Kidney capillary endothelial cell (primary cell): ENCODE data around the gene MICALL2.
A peak's percentile ranks its signal among the peaks of the same experiment; 100 is the strongest.

Source experiments
- DNase-seq: peaks from one replicate; pipeline ENCODE4 v3.0.0-alpha.2; 2018; ENCODE audit warnings: low spot score

The MICALL2 gene

DNA sequence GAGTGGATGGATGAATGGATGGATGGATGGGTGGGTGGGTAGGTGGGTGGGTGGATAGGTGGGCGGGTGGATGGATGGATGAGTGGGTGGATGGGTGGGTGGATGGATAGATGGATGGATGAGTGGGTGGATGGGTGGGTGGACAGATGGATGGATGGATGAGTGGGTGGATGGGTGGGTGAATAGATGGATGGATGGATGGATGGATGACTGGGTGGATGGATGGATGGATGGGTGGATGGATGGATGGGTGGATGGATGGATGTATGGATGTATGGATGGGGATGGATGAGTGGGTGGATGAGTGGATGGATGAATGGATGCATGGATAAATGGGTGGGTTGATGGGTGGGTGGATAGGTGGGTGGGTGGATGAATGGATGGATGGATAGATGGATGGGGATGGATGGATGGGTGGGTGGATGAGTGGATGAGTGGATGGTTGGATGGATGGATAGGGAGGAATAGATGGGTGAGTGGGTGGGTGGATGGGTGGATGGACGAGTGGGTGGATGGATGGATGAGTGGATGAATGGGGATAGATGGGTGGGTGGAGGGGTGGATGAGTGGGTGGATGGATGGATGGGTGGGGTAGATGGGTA is 43.8 kb downstream of the MICALL2 start:
- DNase-seq: no peak

- no peak for DNase-seq
Measured at GRCh38 chr7:1413936-1414639, 45.2 kb downstream of the MICALL2 start.

- DNase-seq: peak; percentile 85
Measured at GRCh38 chr7:1412322-1413261, 46.7 kb downstream of the MICALL2 start.

GRCh38 chr7:1411414-1411813 is 47.9 kb downstream of the MICALL2 start:
- no peak for DNase-seq

- DNase-seq: no peak
Measured at GRCh38 chr7:1410992-1411391, 48.3 kb downstream of the MICALL2 start.

- no peak for DNase-seq
Measured at GRCh38 chr7:1409555-1409954, 49.7 kb downstream of the MICALL2 start.

DNA sequence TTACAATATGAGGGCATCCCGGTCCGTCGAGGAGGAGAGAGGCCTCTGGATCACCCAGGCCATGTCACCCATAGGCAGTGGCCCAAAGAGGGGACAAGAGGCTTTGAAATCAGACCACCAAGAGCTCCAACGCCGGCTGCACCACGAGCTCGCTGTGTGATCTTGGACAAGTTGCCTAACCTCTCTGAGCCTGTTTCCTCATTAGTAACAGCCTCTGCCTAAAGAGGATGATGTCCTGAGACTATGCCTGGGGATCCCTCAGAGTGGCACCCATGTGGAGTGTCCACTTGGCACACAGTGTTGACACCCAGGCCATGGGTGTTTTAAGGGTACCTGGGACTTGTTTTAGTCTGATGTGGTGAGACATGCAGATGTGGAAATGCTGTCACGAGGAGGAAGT is 50.8 kb downstream of the MICALL2 start:
- no peak for DNase-seq

DNA sequence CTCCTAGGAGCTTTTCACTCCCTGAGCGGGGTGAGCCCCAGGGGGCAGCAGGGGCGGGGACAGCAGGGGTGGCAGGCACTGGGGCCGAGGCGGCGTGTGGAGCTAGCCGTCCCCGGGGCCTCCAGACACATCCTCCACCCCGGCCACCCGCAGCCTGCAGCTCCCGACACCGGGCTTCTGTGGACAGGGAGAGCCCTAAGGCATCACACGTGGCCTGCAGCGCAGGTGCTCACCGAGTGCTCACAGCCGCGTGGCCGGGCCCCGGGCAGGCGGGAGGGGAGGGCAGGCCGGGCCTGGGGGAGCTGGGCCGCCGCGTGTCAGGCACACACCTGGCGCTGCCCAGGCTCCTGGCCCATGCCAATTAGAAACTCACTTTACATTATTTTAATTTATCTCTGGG is 51.4 kb downstream of the MICALL2 start:
- DNase-seq: no peak

GRCh38 chr7:1404898-1405548 is 54.2 kb downstream of the MICALL2 start:
- DNase-seq: no peak

DNA sequence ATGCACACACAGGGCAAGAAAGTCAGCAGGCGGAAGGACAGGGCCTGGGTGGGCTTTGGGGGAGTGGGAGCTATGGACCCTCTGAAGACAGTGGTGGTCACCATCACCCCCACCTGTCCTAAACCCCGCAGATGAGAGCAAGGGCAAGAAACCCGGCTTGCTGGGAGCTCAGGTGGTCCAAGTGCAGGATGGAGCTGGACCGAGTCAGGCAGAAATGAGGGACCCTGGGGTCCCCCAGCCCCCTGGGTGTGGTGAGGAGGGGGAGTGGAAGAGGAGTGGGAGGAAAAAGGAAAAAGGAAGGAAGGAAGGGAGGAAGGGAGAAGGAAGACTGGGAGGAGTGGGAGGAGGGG is 54.8 kb downstream of the MICALL2 start:
- no peak for DNase-seq

GRCh38 chr7:1403638-1404459 is 55.4 kb downstream of the MICALL2 start:
- peak; percentile 32 for DNase-seq

DNA sequence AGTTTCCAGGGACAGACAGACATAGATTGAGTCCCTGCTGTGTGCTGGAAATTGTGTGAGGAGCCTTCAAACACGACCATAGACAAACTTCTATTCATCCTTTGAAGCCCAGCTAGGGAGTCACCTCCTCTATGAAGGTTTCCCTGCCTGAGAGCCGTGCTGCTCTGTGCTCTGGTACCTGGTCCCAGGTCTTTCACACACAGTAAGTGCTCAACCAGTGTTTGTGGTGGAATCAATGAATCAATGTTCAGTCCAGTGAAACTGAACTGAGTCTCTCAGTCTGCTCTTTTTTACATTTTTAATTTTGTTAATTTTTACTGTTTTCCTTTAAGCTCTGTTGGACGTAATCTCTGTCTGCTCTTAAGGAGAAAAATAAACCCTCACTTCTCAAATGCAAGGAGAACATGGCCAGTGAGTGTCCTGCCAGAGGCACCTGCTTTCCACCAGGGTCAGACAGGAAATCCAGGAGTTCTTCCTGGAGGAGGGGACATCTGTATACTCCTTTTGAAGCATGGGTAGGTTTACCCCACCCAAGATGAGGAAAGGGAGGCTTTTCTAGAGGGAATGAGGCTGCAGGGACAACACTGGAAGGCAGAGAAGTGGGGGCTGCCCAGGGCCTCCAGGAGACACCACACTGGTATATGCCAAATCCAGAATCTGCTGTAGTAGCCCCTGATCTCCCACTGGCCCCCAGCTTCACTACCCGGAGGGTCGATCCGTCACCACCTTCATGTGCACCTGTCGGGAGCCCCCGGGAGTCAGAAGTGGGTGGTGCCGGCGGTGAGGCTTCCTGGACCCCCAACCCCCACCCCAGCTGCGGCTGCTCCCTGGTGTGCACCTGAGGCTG is 56.3 kb downstream of the MICALL2 start:
- no peak for DNase-seq

- no peak for DNase-seq
Measured at GRCh38 chr7:1402110-1402790, 57.0 kb downstream of the MICALL2 start.

DNA sequence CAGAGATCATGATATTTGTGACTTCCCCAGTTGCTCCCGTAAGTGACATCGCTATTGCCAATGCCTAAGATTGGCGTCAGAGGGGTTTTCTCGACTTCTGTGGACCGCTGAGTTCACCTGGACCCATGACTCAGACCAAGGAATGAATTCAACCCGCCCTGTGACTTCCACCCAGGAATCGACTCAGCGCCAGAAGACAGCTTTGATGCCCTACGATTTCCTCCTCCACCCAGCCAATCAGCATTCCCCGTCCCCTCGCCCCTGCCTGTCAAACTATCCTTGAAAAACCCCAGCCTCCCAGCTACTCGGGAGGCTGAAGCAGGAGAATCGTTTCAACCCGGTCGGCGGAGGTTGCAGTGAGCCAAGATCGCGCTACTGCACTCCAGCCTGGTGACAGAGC is 58.3 kb downstream of the MICALL2 start:
- DNase-seq: no peak

DNA sequence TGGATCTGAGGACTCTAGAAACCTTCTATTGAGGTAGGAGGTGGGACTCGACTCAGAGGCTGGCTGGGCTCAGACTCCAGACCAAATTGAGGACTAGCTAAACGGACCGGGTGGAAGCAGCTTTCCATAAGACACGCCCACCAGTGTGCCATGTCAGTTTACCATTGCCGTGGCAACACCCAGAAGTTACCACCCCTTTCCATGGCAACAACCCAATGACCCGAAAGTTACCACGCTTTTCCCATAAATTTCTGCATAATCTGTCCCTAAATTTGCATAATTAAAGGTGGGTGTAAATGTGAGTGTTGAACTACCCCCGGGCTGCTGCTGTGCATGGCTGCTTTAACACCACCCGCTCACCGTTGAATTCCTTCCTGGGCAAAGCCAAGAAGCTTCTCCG is 58.9 kb downstream of the MICALL2 start:
- no peak for DNase-seq

- no peak for DNase-seq
Measured at GRCh38 chr7:1397491-1398327, 61.6 kb downstream of the MICALL2 start.

DNA sequence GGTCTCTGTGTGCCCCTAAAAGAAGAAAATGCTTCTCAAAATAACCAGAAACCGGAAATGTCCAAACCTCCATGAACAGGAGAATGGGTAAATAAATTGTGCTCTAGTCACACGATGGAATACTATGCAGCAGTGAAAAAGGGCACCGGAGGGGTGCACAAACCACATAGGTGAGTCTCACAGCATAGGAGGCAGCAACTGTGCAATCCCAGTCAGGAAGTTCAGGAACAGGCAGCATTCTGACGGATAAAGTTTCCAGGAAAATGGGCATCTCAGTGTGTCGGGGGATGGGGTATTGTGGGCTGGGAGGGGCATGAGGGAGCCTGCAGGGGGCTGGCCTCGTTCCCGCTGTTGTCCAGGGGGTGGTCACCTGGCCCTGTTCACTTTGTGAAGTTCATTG is 63.1 kb downstream of the MICALL2 start:
- DNase-seq: no peak

DNA sequence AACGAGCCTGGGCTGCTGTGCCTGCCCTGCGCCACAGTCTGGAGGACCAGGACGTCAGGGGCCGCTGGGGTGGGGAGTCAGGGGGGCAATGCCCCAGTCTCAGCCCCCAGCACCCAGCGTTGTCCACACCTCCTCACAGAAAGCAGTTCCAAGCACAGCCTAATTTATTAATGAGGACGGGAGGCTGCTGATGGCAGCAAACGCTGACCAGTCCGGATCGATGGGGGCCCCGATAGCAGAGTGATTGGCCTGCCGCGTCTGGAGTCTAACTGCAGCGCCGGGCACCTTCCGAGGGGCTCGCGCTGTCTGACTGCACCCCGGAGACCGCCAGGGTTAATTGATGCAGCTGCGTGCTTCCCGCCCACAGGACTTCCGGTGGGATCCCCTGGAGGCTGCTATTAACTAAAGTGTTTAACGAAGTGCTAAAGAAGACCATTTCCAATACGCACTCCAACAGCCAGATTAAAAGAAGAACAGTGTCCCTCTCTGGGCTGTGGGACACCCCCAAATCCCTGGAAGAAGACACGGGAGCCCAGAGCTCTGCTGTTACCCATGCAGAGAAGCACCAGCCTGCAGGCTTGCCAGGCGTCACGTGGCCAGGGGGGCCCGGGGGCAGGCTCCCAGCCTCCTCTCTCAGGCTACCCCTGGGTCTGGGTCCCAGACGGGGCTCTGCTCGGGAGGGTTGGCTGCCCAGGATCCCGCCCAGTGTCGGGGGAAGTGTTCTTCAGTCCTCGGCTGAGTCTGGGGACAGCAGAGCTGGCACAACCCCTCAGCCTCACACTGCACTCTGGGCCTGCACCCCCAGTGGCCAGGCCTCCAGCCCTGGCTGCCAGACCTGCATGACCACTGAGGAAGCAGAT is 63.8 kb downstream of the MICALL2 start:
- no peak for DNase-seq
